Measurements from ENCODE around the gene GAN.

GAN gene

GRCh38 chr16:81275064-81275532 is 39.7 kb upstream of the GAN start:
- no peak overlapping the region for H3K4me3 ChIP-seq (ENCODE audit: control insufficient read depth, low read depth, low read length)
- no peak for TF ChIP-seq CTCF (IDR thresholded peaks at IDR 0.05; ENCODE audit: control insufficient read depth, insufficient read depth, low read depth, low read length, missing control alignments)
- DNase-seq (ENCODE audit: low read depth), result no peak

GRCh38 chr16:81275795-81276194 is 39.0 kb upstream of the GAN start:
- no peak for DNase-seq (ENCODE audit: low read depth)
- TF ChIP-seq CTCF (IDR thresholded peaks at IDR 0.05; ENCODE audit: control insufficient read depth, insufficient read depth, low read depth, low read length, missing control alignments), result no peak
- no peak overlapping the region for H3K4me3 ChIP-seq (ENCODE audit: control insufficient read depth, low read depth, low read length)

DNA sequence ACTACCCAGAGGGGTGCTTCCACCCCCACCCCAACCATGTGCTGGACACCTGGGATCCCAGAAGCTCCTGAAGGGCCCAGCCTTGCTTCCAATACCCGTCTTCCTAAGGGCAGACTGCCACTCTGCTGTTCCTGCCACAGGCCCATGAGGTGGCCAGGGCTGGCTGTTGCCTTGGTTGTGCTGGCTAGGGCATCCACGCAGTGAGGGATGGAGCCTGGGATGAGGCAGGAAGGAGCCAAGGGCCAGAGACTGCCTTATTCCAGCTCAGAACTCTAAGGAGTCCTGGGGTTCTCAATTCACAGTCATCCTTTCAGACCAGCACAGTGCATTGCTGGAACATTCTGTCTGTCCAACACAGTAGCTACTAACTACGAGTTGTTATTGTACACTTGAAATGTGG is 38.4 kb upstream of the GAN start:
- H3K4me3 ChIP-seq (ENCODE audit: control insufficient read depth, low read depth, low read length), result no peak overlapping the region
- no peak for DNase-seq (ENCODE audit: low read depth)
- TF ChIP-seq CTCF (IDR thresholded peaks at IDR 0.05; ENCODE audit: control insufficient read depth, insufficient read depth, low read depth, low read length, missing control alignments), result no peak

DNA sequence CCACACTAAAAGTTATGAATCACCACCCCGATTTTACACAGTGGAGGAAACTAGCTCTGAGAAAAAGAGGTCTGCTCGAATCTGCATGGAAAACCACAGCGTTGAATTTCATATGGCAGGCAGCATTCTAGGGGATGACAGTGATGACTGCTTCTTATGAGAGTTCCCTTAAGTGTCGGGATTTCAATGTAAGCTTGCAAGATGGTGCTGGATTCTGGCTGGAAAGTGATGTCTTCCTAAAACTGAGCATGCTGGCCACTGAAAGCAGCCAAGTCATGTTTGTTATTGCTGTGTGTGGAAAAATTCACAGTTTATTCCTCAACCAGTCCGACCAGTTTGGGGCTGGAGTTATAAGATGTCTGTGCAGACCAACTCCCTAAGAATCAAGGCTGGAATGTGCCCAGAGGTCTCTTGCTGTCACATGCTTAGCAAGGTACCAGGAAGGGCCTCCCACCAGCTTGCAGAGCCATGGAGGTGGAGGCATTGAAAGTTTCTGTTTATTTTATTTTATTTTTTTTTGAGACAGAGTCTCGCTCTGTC is 37.2 kb upstream of the GAN start:
- DNase-seq (ENCODE audit: low read depth), result no peak
- no peak overlapping the region for H3K4me3 ChIP-seq (ENCODE audit: control insufficient read depth, low read depth, low read length)
- TF ChIP-seq CTCF (IDR thresholded peaks at IDR 0.05; ENCODE audit: control insufficient read depth, insufficient read depth, low read depth, low read length, missing control alignments), result no peak

GRCh38 chr16:81278526-81278925 is 36.2 kb upstream of the GAN start:
- no peak for TF ChIP-seq CTCF (IDR thresholded peaks at IDR 0.05; ENCODE audit: control insufficient read depth, insufficient read depth, low read depth, low read length, missing control alignments)
- DNase-seq (ENCODE audit: low read depth), result no peak
- no peak overlapping the region for H3K4me3 ChIP-seq (ENCODE audit: control insufficient read depth, low read depth, low read length)

- TF ChIP-seq CTCF (IDR thresholded peaks at IDR 0.05; ENCODE audit: control insufficient read depth, insufficient read depth, low read depth, low read length, missing control alignments), result no peak
- no peak overlapping the region for H3K4me3 ChIP-seq (ENCODE audit: control insufficient read depth, low read depth, low read length)
- no peak for DNase-seq (ENCODE audit: low read depth)
Observed at GRCh38 chr16:81279392-81279791, 35.4 kb upstream of the GAN start.

GRCh38 chr16:81280393-81280792 is 34.4 kb upstream of the GAN start:
- no peak for DNase-seq (ENCODE audit: low read depth)
- H3K4me3 ChIP-seq (ENCODE audit: control insufficient read depth, low read depth, low read length), result no peak overlapping the region
- TF ChIP-seq CTCF (IDR thresholded peaks at IDR 0.05; ENCODE audit: control insufficient read depth, insufficient read depth, low read depth, low read length, missing control alignments), result no peak

All from AG09309 (cell line).